ENCODE measurements around the gene ACOT4.
A peak's percentile ranks its signal among the peaks of the same experiment; 100 is the strongest.
"Not testable (repeated sequence)": the region's sequence is repeated elsewhere in the genome, so short reads cannot be mapped to it uniquely, and the experiment has no call there.

Gene ACOT4

GRCh38 chr14:73582102-73582979 is 9.3 kb upstream of the ACOT4 start:
- peak; percentile 35 to 64 for DNase-seq

- no peak for DNase-seq
Measured at GRCh38 chr14:73588695-73589094, 3.0 kb upstream of the ACOT4 start.

- DNase-seq: peak in 1 of 2 donors; percentile 53
Measured at GRCh38 chr14:73589116-73589515, 2.6 kb upstream of the ACOT4 start.

- DNase-seq: not testable (repeated sequence)
Measured at GRCh38 chr14:73590673-73591004, 1.0 kb upstream of the ACOT4 start.

- DNase-seq: no peak
Measured at GRCh38 chr14:73594491-73594890, 2.8 kb downstream of the ACOT4 start.

GRCh38 chr14:73599499-73599898 is 7.8 kb downstream of the ACOT4 start:
- no peak for DNase-seq

- no peak for DNase-seq
Measured at GRCh38 chr14:73602994-73603393, 11.3 kb downstream of the ACOT4 start.

GRCh38 chr14:73606271-73606670 is 14.6 kb downstream of the ACOT4 start:
- DNase-seq: no peak

- DNase-seq: no peak
Measured at GRCh38 chr14:73607241-73607640, 15.6 kb downstream of the ACOT4 start.

- DNase-seq: no peak
Measured at GRCh38 chr14:73610687-73611086, 19.0 kb downstream of the ACOT4 start.

- peak; percentile 63 to 70 for DNase-seq
Measured at GRCh38 chr14:73612339-73613045, 20.8 kb downstream of the ACOT4 start, which contains the start of gene ACOT6. ACOT6 (plus strand) TSS chr14:73612517; CDS start chr14:73612572, 55 bp downstream.

GRCh38 chr14:73613046-73613383 is 21.3 kb downstream of the ACOT4 start:
- DNase-seq: no peak

- no peak for DNase-seq
Measured at GRCh38 chr14:73613419-73613963, 21.8 kb downstream of the ACOT4 start.

- DNase-seq: no peak
Measured at GRCh38 chr14:73616831-73617230, 25.2 kb downstream of the ACOT4 start.

- no peak for DNase-seq
Measured at GRCh38 chr14:73619524-73619923, 27.9 kb downstream of the ACOT4 start.

- no peak for DNase-seq
Measured at GRCh38 chr14:73620268-73620667, 28.6 kb downstream of the ACOT4 start.

- DNase-seq: peak in 1 of 2 donors; percentile 41
Measured at GRCh38 chr14:73623504-73624054, 31.9 kb downstream of the ACOT4 start.

GRCh38 chr14:73625706-73626105 is 34.0 kb downstream of the ACOT4 start:
- no peak for DNase-seq

GRCh38 chr14:73627151-73627558 is 35.5 kb downstream of the ACOT4 start:
- peak; percentile 71 to 89 for DNase-seq

GRCh38 chr14:73630009-73630780 is 38.5 kb downstream of the ACOT4 start:
- DNase-seq: no peak

- DNase-seq: peak; percentile 61 to 86
Measured at GRCh38 chr14:73633116-73634010, 41.7 kb downstream of the ACOT4 start.
